SK-N-SH treated with all-trans-retinoic acid at 6 μM for 48 hours (cell line): ENCODE data around the gene SUMF2.

Experiments
- CSRNP3 ChIP-seq: fragments of 250-450 bp; sonication (Bioruptor Pico); IDR thresholded peaks from 2 replicates; pipeline ENCODE4 v1.5.1; 2021; ENCODE audit warnings: mild to moderate bottlenecking, moderate library complexity
- OSR1 ChIP-seq: fragments of 250-450 bp; sonication (Bioruptor Pico); IDR thresholded peaks from 2 replicates; pipeline ENCODE4 v1.8.0; 2022; ENCODE audit warnings: moderate library complexity, mild to moderate bottlenecking, inconsistent platforms
- PATZ1 ChIP-seq: fragments of 250-450 bp; sonication (Bioruptor Pico); IDR thresholded peaks from 2 replicates; pipeline ENCODE4 v1.8.0; 2020; ENCODE audit warnings: mild to moderate bottlenecking, moderate library complexity, borderline replicate concordance
- RARB ChIP-seq: fragments of 250-450 bp; sonication (Bioruptor Pico); IDR thresholded peaks from 2 replicates; pipeline ENCODE4 v1.8.0; 2021; ENCODE audit warnings: mild to moderate bottlenecking, moderate library complexity
- TCF4 ChIP-seq: fragments of 250-450 bp; sonication (Bioruptor Pico); IDR thresholded peaks from 2 replicates; pipeline ENCODE4 v1.8.0; 2021; ENCODE audit warnings: mild to moderate bottlenecking, moderate library complexity, borderline replicate concordance
- ZFP3 ChIP-seq: fragments of 250-450 bp; sonication (Bioruptor Pico); IDR thresholded peaks from 2 replicates; pipeline ENCODE4 v1.5.0; 2020; ENCODE audit warnings: mild to moderate bottlenecking, moderate library complexity
- TF ChIP-seq, protein P1 (sequence below): fragments of 250-450 bp; sonication (Bioruptor Pico); IDR thresholded peaks from 2 replicates; pipeline ENCODE4 v1.8.0; 2021; ENCODE audit warnings: low read depth, mild to moderate bottlenecking, moderate library complexity, borderline replicate concordance
- TF ChIP-seq, protein P2 (sequence below): fragments of 250-450 bp; sonication (Bioruptor Pico); IDR thresholded peaks from 2 replicates; pipeline ENCODE4 v1.5.1; 2020; ENCODE audit warnings: low read depth, mild to moderate bottlenecking, moderate library complexity

GRCh38 chr7:56081626-56082340 is 17.7 kb downstream of the SUMF2 start:
- TF ChIP-seq TCF4 (CRISPR knock-in tag) (no peak), RARB (CRISPR knock-in tag) (no peak), PATZ1 (no peak), CSRNP3 (CRISPR knock-in tag) (no peak), ZFP3 (no peak), OSR1 (no peak)
- TF ChIP-seq, protein P1, sequence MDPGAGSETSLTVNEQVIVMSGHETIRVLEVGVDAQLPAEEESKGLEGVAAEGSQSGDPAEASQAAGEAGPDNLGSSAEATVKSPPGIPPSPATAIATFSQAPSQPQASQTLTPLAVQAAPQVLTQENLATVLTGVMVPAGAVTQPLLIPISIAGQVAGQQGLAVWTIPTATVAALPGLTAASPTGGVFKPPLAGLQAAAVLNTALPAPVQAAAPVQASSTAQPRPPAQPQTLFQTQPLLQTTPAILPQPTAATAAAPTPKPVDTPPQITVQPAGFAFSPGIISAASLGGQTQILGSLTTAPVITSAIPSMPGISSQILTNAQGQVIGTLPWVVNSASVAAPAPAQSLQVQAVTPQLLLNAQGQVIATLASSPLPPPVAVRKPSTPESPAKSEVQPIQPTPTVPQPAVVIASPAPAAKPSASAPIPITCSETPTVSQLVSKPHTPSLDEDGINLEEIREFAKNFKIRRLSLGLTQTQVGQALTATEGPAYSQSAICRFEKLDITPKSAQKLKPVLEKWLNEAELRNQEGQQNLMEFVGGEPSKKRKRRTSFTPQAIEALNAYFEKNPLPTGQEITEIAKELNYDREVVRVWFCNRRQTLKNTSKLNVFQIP (CRISPR knock-in tag) = no peak
- TF ChIP-seq, protein P2, sequence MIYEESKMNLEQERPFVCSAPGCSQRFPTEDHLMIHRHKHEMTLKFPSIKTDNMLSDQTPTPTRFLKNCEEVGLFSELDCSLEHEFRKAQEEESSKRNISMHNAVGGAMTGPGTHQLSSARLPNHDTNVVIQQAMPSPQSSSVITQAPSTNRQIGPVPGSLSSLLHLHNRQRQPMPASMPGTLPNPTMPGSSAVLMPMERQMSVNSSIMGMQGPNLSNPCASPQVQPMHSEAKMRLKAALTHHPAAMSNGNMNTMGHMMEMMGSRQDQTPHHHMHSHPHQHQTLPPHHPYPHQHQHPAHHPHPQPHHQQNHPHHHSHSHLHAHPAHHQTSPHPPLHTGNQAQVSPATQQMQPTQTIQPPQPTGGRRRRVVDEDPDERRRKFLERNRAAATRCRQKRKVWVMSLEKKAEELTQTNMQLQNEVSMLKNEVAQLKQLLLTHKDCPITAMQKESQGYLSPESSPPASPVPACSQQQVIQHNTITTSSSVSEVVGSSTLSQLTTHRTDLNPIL (CRISPR knock-in tag) = no peak
